HG02571 (cell line): Measurements from ENCODE around the gene BMP8B.
A peak's percentile ranks its signal among the peaks of the same experiment; 100 is the strongest.
"Not testable (repeated sequence)": the region's sequence is repeated elsewhere in the genome, so short reads cannot be mapped to it uniquely, and the experiment has no call there.

Experiments
- ATAC-seq: cut with Tn5 transposase; IDR thresholded peaks from one replicate; pipeline ENCODE4 v1.9.1; 2021; ENCODE audit warnings: mild to moderate bottlenecking, moderate library complexity; ENCODE audit not compliant: unreplicated experiment

The BMP8B gene

DNA sequence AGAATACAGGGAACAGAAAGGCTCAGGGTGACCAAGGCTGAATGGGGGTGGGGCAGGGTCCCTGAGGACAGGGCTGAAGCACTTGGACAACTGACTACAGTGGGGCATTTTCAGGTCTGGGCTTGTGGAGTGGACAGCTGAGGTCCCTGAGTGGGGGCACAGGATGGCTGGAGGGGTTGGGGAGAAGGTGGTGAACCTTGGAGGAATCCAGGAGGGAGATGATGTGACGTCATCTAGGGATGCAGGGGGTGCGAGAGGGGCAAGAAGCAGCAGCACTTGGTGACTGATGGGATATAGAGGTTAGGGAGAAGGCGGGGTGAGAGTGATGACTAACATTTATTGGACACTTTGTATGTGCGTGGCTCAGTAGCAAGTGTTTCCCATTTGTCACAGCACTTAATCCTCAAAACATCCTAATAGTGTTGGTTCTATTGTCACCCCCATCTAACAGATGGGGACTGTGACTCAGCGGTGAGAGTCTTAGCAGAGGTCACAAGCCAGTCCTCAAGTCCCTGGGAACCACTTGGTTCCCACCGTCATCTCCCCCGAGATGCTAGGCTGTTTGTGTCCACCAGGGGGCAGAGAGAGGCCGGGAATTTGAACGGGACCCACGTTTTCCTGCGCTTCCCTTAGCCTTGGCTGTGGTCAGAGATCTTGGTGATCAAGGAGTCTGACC lies 27.9 kb upstream of the BMP8B start:
- peak; percentile 27 for ATAC-seq

DNA sequence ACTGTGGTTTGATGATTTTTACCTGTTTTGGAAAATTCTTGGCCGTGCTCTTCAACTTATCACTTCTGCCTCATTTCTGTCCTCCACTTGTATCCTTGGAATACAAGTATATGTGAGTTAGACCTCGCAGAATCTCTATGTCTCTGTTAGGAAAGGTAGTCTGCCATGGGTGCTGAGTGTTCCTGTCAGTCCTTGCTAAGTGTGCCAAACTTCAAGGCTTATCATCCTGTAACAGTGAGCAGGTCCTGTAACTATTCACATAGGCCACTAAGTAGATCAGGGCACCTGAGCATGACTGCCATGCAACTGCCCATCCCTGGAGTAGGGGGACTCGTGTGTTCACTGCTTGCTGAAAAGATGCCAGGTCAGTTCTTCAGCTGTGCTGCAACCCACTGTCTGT lies 24.2 kb upstream of the BMP8B start:
- no peak for ATAC-seq

DNA sequence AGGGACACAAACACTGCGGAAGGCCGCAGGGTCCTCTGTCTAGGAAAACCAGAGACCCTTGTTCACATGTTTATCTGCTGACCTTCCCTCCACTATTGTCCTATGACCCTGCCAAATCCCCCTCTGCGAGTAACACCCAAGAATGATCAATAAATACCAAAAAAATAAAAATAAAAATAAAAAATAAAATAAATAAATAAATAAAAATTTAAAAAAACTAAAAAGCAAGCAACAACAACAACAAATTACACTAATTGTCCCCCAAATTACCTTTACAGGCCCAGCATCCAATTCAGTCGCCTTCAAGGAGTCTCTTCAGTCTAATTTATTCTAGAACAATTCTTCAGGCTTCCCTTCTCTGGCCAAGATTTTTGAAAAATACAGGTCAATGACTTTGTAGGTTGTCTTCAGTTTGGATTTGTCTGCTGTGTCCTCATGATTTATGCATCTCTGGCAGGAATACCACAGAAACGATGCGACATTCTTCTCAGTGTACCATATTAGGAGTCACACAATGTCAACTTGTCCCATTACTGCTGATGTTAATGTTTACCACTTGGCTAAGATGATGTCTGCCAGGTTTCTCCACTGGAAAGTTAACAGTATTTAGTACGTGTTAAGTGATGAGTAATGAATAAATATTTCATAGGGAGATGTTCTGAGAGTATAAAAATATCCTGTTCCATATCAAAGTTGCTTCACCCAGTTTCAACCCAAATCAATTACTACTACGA lies 20.3 kb upstream of the BMP8B start:
- no peak for ATAC-seq

DNA sequence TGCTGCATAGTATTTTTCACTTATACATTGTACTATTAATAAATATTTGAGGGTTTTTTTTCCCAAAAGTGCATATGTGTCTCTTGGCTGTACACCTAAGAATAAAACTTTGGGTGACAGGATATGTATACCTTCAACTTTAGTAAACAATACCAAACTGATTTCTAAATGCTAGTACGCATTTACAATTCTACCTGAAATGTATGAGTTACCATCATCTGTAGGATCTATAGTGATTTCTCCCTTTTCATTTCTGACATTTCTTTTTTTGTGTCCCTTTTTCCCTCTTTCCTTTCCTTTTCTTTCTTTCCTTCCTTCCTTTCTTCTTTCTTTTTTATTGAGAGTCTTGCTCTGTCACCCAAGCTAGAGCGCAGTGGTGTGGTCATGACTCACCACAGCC lies 16.7 kb upstream of the BMP8B start:
- no peak for ATAC-seq

DNA sequence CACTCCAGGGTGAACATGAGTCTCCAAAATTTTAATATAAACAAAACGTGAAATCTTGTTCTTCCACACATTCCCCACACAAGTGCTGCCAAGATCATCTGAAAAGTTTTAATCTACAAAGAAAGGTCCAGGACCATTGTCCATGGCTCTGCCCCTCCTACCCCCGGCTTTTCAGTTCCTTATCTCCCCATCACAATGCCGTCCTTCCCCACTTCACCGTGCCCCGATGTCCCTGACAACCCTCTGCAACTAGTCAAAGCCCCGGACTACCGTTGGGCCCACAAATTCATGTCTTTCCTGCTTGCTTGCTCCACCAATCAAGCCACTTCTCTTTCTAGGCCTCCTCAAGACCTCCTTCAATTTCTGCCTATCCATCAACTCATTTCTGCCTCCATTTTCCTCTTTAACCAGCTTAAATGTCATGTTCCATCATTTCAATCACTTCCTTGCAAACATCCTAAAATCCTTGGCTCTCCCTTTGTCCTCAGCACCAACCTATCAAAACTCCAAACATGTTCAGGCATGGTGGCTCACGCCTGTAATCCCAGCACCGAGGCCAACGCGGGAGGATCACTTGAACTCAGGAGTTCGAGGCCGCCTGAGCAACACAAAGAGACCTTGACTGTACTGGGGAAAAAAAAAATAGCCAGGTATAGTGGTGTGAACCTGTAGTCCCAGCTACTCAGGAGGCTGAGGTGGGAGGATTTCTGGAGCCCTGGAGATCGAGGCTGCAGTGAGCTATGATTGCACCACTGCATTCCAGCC lies 14.0 kb upstream of the BMP8B start:
- ATAC-seq, result no peak

DNA sequence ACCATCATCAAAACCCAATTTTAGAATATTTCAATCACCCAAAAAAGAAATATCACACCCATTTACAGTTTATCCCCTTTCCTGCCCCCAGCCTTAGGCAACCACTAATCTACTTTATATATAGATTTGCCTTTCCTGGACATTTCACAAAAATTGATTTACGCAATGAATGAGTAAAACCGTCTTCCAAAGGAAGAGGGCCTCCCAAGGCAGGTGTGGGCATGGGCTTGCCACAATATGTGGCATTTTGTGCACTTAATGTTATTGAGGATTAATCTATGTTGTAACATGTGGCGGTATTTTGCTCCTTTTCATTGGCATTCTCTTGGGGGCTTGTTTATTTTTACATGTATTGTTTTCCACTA lies 11.8 kb upstream of the BMP8B start:
- no peak for ATAC-seq

DNA sequence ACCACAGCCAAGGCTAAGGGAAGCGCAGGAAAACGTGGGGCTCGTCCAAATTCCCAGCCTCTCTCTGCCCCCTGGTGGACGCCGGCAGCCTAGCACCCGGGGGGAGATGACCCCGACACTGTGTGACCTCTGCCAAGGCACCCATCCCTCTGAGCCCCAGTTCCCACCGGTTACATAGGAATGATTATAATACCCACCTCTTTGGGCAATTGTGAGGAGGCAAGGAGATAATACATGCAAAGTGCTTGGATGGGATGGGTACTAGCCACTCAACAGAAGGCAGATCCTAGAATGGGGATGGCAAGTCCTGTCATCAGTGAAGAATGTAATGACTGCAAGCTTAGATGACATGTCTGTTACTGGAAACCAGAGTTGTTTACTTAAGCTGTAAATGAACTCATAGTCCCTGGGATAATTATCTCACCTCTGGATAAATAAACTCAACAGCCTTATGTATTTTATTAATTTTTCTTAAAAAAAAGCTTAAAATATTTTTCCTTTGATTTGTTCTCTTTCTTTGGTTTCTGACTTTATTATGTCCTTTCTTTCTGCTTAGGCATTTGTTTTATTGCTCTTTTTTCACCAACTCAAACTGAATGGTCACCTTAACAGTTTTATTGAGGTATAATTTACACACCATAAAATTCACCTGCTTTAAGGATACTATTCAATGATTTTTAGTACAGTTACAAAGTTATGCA lies 11.3 kb upstream of the BMP8B start:
- peak; percentile 45 for ATAC-seq

DNA sequence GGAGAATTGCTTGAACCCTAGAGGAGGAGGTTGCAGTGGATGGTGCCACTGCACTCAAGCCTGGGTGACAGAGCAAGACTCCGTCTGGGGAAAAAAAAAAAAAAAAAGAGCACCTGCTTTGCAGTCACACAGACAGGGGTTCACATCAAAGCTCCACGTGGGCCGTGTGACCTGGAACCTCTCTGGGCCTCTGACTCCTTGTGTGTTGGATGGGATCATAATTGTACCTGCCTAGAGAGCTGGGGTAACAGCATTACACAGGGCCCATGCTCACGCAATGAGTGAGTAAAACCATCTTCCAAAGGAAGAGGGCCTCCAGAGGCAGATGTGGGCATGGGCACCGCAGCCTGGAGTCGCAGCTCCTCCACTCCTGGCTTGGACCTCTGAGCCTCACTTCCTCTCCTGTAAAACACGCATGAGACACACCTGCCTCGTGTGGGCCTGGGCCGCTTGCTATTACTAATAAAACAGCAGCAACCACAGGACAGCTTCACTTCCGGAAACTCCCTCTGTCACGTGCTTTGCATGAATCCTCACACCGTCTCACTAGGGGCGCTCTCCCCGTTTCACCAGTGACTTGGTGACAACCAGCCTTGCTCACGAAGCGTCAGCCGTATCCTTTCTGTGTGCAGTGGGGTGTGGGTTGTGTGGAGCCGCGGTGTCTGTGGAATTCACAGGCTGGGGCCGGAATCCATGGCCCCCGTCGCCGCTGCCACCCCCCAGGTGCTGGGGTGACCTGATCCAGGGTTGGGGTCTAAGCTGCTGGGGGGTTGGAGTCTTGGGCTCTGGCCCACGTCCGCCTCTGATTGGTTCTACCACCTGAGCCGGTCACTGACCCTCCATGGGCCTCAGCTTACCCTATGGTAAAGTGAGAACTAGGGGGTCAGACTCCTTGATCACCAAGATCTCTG lies 10.4 kb upstream of the BMP8B start:
- peak; percentile 89 for ATAC-seq

DNA sequence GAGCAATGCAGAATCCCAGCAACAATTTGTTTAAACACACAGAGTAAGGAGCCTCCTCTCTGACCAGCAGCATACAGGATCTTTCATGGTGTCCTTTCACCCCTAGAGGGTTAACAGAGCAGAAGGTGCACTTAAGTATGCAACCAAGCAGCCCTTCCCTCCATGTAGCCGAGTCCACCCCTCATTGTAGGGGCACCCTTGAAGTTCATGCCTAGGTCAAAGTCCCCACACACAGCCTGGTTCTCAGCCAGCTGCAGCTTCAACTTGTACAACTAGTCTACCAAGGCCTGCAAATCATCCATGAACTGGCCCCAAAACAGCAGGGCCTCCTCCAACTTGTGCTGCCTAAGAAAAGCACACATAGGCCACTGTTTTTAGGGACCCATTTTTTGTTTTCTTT lies 7.0 kb upstream of the BMP8B start:
- no peak for ATAC-seq

DNA sequence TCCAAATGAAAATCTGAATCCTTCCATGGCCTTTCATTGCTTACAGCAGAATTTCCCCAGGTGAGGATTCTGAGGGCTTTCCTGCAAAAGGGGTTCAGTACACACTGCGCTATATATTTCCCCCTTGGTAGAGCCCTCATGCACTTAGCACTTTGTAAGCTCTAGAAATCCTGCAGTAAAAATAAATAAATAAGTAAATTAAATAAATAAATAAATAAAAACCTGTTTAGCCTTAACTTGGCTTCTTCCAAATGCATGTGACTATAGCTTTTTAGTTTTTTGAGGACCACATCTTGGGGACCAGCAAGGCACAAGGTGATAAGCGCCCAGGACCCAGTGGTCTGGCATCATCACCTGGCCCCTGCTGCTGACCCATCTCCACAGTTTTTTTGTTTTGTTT lies 3.2 kb upstream of the BMP8B start:
- ATAC-seq, result no peak

DNA sequence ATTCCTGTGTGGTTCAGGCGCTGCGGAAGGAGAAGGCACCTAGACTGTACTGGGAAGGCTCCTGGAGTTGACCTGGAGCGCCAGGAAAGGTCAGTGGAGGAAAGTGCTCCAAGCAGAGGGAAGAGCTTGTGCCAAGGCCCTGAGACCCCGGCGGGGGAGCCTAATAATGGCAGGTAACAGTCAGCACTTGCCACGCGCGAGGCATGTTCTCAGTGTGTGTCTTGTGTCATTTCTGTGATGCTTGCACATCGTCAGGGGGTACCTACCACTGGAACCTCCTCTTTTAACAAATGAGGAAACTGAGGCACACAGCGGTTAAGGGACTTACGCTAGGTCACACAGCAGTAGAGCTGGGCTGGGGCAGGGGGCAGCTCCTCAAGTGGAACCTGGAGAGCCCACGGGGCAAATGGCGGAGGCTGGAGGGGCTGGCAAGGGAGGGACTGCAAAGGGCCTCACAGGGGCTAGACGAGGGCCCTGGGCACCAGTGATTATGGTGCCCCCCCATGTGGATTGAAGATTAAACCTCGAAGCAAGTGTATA lies 976 bp upstream of the BMP8B start:
- ATAC-seq, result no peak

DNA sequence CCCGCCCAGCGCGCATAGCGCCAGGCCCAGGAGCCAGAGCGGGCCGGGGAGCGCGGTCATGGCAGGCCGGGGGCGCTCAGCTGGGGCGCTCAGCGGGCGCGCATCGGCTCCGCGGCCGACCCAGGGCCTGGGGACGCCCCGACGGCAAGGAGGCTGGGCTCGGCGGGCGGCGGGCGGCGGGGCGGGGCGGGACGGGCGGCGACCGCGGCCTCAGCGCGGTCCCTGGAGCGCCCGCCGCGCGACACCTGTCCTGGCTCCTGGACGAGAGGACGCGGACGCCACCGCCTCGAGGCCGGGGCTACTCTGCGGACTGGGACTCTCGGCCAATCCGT lies 273 bp downstream of the BMP8B start:
- peak; percentile 14 for ATAC-seq

DNA sequence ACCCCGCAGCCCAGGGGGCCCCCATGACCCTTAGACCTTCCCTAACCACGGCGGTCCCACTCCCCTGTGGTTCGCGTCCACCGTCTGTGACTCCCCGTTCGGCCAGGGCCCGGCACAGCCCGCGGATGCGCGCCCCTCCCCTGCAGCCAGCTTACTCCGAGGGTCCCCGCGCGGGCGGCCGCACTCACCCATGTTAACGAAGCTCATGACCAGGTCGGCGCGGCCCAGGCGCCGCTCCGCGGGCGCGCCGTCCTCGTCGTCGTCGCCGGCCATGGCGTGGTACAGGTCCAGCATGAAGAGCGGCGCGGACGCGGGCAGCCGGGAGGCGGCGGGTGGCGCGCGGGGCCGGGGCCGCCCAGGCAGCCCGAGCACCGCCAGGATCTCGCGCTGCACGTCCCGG lies 701 bp downstream of the BMP8B start:
- not testable (repeated sequence) for ATAC-seq

DNA sequence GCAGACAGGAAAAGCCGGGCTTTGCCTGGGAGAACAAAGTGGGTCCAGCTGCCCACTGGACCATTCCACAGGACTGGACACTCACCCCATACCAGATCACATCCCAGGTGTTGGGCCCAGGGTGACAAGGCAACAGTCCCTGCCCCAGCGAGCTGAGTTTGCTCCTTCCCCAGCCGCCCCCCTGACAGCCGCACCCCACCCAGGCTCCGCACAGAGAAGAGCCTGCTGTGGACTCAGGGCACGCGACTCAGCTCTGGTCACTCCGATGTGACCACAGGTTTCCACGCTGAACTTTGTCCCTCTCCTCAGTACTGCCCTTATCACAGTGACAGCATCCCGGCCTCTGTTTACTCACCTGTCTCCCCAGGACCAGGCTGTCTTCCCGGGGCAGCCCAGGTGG lies 1.2 kb downstream of the BMP8B start:
- ATAC-seq, result no peak

DNA sequence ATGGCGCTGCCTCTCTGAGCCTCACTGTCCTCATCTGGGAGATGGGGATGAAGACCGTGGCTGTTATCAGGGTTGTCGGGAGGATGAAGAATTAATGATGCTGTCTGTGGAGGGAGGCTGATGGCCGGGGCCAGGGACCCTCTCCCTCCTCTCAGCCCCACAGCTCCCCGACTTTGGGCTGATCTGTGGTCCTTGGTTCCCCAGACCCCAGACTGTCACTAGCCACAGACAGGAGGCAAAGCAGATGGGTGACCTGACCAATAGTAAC lies 1.6 kb downstream of the BMP8B start:
- not testable (repeated sequence) for ATAC-seq

DNA sequence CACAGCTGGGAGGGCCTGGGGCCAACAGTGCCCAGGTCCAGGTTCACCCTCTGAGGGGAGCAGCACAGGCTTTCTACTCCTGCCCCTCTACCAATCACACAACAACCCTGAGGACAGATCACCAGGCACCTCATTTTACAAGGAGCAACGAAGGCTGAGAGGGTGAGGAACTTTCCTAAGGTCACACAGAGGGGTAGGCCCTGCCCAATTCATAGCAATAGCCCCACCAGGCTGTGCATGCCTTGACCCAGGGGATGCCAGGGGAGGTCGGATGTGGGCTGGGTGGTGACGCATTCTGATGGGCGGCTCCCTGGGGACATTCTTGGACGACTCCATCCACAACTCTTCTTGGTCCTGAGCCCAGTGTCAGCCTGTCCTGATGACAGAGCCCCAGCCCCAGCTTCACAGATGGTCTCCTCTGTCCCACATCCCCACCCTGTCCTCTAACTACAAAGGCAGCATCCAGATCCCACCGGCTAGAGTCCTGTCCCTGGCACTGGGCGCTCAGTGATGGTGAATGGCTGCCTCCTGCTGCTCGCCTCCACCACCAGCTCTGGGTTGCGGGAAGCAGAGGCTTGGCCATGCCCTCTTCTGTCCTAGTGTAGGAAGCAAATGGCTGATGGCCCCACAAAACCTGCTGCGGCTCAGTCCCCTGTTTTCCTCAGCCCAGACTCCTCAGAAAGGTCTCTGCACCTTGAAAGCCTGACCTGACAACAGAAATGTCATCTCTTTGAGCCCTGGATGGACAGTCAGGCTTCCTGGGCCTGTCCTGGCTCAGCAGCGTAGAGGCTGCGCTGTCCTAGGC lies 2.2 kb downstream of the BMP8B start:
- ATAC-seq, result not testable (repeated sequence)

DNA sequence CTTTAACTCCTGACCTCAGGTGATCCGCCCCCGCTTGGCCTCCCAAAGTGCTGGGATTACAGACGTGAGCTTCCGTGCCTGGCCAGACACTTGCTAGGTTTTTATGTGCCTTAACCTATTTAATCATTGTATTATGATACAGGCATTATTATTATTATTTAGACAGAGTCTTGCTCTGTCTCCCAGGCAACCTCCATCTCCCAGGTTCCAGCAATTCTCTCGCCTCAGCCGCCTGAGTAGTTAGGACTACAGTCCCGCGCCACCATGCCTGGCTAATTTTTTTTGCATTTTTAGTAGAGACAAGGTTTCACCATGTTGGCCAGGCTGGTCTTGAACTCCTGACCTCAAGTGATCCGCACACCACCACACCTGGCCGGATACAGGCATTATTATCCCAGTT lies 6.0 kb downstream of the BMP8B start:
- not testable (repeated sequence) for ATAC-seq

DNA sequence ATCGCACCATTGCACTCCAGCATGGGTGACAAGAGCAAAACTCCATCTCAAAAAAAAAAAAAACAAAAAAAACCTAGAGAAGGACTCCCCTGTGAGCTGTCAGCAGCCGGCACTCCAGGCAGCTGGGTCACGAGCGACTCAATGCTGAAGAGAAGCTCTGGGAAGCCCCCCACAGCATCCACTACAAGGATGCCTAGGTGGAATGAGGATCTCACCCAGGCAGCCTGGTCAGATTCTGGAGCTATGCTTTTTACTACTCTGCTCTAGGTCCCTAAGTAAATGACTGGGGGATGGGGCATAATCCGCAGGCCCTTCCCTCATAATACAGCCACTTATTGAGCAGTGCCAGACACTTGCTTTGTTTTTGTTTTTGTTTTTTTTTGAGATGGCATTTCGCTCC lies 6.6 kb downstream of the BMP8B start:
- ATAC-seq, result no peak

DNA sequence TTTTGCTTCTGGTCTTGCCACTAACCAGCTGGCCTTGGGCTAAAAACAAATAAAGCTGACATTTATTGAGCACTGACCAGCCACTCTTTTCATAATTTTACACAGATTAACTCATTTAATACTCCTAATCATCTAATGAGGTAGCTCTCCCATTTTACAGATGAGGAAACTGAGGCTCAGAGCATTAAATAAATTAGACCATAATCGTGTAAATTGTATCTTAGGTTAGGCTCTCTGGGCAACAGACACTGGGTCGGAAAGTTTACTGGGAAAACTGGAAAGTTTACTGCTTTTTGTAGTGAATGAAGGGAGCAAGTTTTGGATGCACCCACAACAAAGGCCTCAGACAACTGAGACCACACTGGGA lies 7.3 kb downstream of the BMP8B start:
- no peak for ATAC-seq

DNA sequence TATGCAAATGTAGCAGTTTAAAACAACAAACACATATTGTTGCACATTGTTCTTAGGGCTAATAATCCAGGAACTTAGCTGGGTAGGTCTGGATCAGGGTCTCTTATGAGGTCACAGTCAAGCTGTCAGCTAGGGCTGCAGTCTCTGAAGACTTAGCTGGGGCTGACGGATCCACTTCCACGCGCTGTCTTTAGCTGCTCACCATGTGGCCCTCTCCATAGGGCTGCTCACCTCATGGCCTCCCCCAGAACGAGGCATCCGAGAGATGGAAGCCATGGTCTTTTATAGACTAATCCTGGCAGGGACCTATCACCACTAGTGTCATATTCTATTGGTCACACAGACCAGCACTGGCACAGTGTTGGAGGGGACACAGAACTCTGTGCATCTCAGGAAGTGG lies 8.8 kb downstream of the BMP8B start:
- no peak for ATAC-seq
